ENCODE results near the gene PHYH.
"Not testable (repeated sequence)": the region's sequence is repeated elsewhere in the genome, so short reads cannot be mapped to it uniquely, and the experiment has no call there.

DNA sequence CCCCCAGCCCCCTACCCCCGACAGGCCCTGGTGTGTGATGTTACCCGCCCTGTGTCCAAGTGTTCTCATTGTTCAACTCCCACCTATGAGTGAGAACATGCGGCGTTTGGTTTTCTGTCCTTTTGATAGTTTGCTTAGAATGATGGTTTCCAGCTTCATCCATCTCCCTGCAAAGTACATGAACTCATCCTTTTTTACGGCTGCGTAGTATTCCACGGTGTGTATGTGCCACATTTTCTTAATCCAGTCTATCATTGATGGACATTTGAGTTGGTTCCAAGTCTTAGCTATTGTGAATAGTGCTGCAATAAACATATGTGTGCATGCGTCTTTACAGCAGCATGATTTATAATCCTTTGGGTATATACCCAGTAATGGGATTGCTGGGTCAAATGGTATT is 31.1 kb upstream of the PHYH start:
- TF ChIP-seq, protein P1, sequence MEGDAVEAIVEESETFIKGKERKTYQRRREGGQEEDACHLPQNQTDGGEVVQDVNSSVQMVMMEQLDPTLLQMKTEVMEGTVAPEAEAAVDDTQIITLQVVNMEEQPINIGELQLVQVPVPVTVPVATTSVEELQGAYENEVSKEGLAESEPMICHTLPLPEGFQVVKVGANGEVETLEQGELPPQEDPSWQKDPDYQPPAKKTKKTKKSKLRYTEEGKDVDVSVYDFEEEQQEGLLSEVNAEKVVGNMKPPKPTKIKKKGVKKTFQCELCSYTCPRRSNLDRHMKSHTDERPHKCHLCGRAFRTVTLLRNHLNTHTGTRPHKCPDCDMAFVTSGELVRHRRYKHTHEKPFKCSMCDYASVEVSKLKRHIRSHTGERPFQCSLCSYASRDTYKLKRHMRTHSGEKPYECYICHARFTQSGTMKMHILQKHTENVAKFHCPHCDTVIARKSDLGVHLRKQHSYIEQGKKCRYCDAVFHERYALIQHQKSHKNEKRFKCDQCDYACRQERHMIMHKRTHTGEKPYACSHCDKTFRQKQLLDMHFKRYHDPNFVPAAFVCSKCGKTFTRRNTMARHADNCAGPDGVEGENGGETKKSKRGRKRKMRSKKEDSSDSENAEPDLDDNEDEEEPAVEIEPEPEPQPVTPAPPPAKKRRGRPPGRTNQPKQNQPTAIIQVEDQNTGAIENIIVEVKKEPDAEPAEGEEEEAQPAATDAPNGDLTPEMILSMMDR (IDR thresholded peaks at IDR 0.05; ENCODE audit: low read depth, low read length) = not testable (repeated sequence)
- TF ChIP-seq EZH2phosphoT487 (IDR thresholded peaks at IDR 0.05; ENCODE audit: low read depth) = not testable (repeated sequence)
